K562 (cell line): ENCODE data around the gene KLK5. TPM values are rescaled to one million over a fixed set of nuclear protein-coding genes. Genes with fewer than 3 reads are reported as not detected.

Experiments
- AFF4 ChIP-seq: sonication (generic); formaldehyde crosslinking; IDR thresholded peaks from 2 replicates; pipeline ENCODE4 v1.8.0; 2023; ENCODE audit warnings: mild to moderate bottlenecking, missing genetic modification reagents
- CTCFL ChIP-seq: IDR thresholded peaks from 2 replicates; pipeline ENCODE4 v1.6.1; 2011; ENCODE audit warnings: borderline replicate concordance, low read depth, mild to moderate bottlenecking, moderate library complexity, low read length; ENCODE audit not compliant: insufficient read depth, poor library complexity, severe bottlenecking
- ELF2 ChIP-seq: fragments of 250-450 bp; sonication (Bioruptor Pico); IDR thresholded peaks from 2 replicates; pipeline ENCODE4 v1.5.0; 2021; ENCODE audit warnings: mild to moderate bottlenecking
- HSF4 ChIP-seq: fragments of 250-450 bp; sonication (Bioruptor Pico); IDR thresholded peaks from 2 replicates; pipeline ENCODE4 v2.1.2; 2022; ENCODE audit warnings: mild to moderate bottlenecking, moderate library complexity, borderline replicate concordance
- IFI16 ChIP-seq: fragments of 250-450 bp; sonication (Bioruptor Pico); IDR thresholded peaks from 2 replicates; pipeline ENCODE4 v2.1.2; 2022; ENCODE audit warnings: mild to moderate bottlenecking, inconsistent platforms
- LARP7 ChIP-seq: fragments of 450-650 bp; IDR thresholded peaks from 2 replicates; pipeline ENCODE4 v1.6.1; 2016
- MAFK ChIP-seq: IDR thresholded peaks from 2 replicates; pipeline ENCODE4 v1.6.1; 2011; ENCODE audit warnings: low read length, improper control_type of control experiment
- PHF8 ChIP-seq: fragments of 200-600 bp; sonication (generic); IDR thresholded peaks from 2 replicates; pipeline ENCODE4 v1.6.1; 2012; ENCODE audit warnings: mixed run types, mild to moderate bottlenecking, inconsistent platforms, low read length, moderate library complexity, borderline replicate concordance
- POLR2A ChIP-seq: fragments of 450-650 bp; conservative IDR thresholded peaks from 2 replicates; pipeline ENCODE4 v1.6.1; 2016
- RHOXF2B ChIP-seq: fragments of 250-450 bp; sonication (Bioruptor Pico); conservative IDR thresholded peaks from 2 replicates; pipeline ENCODE4 v1.5.1; 2021
- SREBF1 ChIP-seq: fragments of 150-350 bp; IDR thresholded peaks from 2 replicates; pipeline ENCODE4 v1.6.1; 2014; ENCODE audit warnings: antibody characterized with exemption, low read depth, low read length, borderline replicate concordance
- SREBF2 ChIP-seq: sonication (generic); formaldehyde crosslinking; IDR thresholded peaks from 2 replicates; pipeline ENCODE4 v1.4.0; 2020; ENCODE audit warnings: mild to moderate bottlenecking, missing genetic modification reagents
- SRSF9 ChIP-seq: fragments of 200-400 bp; formaldehyde crosslinking; IDR thresholded peaks from 2 replicates; pipeline ENCODE4 v1.6.1; 2017; ENCODE audit warnings: low read depth, low read length, borderline replicate concordance
- XRCC5 ChIP-seq: fragments of 200-400 bp; formaldehyde crosslinking; IDR thresholded peaks from 2 replicates; pipeline ENCODE4 v1.6.1; 2017; ENCODE audit warnings: low read depth, mild to moderate bottlenecking, low read length
- ZKSCAN3 ChIP-seq: fragments of 250-450 bp; sonication (Bioruptor Pico); IDR thresholded peaks from 2 replicates; pipeline ENCODE4 v1.4.0; 2020
- ZNF398 ChIP-seq: fragments of 250-450 bp; sonication (Bioruptor Pico); IDR thresholded peaks from 2 replicates; pipeline ENCODE4 v1.8.0; 2021; ENCODE audit warnings: moderate library complexity, mild to moderate bottlenecking, inconsistent platforms
- ZSCAN29 ChIP-seq: fragments of 450-650 bp; IDR thresholded peaks from 2 replicates; pipeline ENCODE4 v1.6.1; 2017
- polyA plus RNA-seq, 8 experiments: library from polyadenylated mRNA; depleted of rRNA in 4 of 8; stranded (reverse) in 5 of 8; unstranded in 3 of 8; fragments of >200 nt; fragmentation: Nextera tagmentation in 2 of 8; fragmentation: Illumina TruSeq in 1 of 8; extraction: Ambion mirVana in 2 of 8; extraction: Trizol in 1 of 8; gene quantifications; 2 replicates each; pipeline versions ENCODE4 v1.2.1 to v1.2.3, GENCODE V29; 2011 to 2014; ENCODE audit warnings: inconsistent platforms in 1 of 8, missing spikeins in 1 of 8
- total RNA-seq, 7 experiments: library from RNA; depleted of rRNA in 6 of 7; stranded (reverse); fragments of >200 nt in 6 of 7; fragmentation: Illumina TruSeq in 2 of 7; extraction: Trizol in 2 of 7; gene quantifications; 2 replicates each; pipeline versions ENCODE4 v1.2.1 to v1.2.3, GENCODE V29; 2011 to 2021; ENCODE audit warnings: low replicate concordance in 1 of 7

KLK5 gene
- total and polyA plus RNA-seq, 9 of the 15 experiments (the other 6 are each of a cell fraction or from before 2014, with no cell fraction given), result not detected

GRCh38 chr19:50922317-50922853, 30.5 kb downstream of the KLK5 start (continued):
- TF ChIP-seq AFF4 (CRISPR knock-in tag), result no peak
- no peak for TF ChIP-seq MAFK
- TF ChIP-seq IFI16 (CRISPR knock-in tag), result no peak
- TF ChIP-seq XRCC5, result 0 out of 2 replicates have a peak, but pooled peaks have one; percentile 28
- TF ChIP-seq POLR2A, result no peak
- peak; percentile 11 for TF ChIP-seq CTCFL
- no peak for TF ChIP-seq ZKSCAN3
- TF ChIP-seq ZNF398 (CRISPR knock-in tag), result no peak
- no peak for TF ChIP-seq SREBF1
- TF ChIP-seq RHOXF2B (CRISPR knock-in tag), result no peak
- TF ChIP-seq LARP7, result no peak
- no peak for TF ChIP-seq HSF4 (CRISPR knock-in tag)
- no peak for TF ChIP-seq ZSCAN29
- TF ChIP-seq SREBF2, result no peak
- TF ChIP-seq PHF8, result no peak
- TF ChIP-seq SRSF9, result no peak
- no peak for TF ChIP-seq ELF2 (CRISPR knock-in tag)
